ENCODE data around the gene CSH2.
A peak's percentile ranks its signal among the peaks of the same experiment; 100 is the strongest.
"Not testable (repeated sequence)": the region's sequence is repeated elsewhere in the genome, so short reads cannot be mapped to it uniquely, and the experiment has no call there.

Gene CSH2

DNA sequence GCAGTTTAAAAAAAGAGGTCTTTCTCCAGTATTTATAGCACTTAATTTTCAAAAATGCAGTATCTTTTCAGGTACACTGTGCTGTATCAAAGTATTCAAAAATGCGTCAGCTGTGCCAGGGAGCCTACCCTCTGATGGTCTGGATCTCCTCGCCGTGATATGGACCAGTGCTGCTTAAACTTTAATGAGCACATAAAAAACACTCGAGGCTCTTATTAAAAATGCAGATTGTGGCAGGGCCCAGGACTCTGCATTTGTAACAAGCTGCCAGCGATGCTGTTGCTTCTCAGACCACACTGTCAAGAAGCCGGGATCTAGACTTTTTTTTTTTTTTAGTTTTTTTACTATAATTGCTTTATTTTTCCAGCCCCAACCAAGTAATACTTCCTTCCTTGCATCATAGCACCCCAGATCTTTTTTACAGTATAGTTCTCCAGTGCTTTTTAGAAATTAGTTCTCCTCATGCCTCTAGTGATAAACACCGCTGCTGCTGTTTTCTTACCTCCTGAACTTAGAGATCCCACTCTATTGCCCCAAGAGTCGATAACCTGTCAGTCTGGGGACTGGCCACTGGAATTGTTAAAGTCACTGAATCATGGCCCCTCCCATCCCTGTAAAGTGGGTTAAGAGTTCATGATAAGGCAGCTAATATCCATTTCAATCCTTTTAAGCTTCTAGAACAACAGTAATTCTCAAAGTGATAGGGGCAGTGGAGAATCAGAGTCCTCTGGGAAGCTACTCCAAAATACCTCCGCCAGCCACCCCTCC lies 29.4 kb downstream of the CSH2 start:
- Histone ChIP-seq H3K4me3 (replicated peaks; ENCODE audit: insufficient read depth, low read length) (peak overlapping the region; percentile 41), H3K27ac (replicated peaks) (peak overlapping the region; percentile 95), H3K27me3 (ENCODE audit: insufficient read depth, poor library complexity, severe bottlenecking) (no peaks in the 10 kb centered on the region)
- TF ChIP-seq GABPA (IDR thresholded peaks at IDR 0.05; ENCODE audit: low read depth) (no peak), POLR2AphosphoS5 (IDR thresholded peaks at IDR 0.05; ENCODE audit: low read depth) (no peak), SPI1 (IDR thresholded peaks at IDR 0.05; ENCODE audit: borderline replicate concordance, low read depth) (no peak)
- TF ChIP-seq, protein P1, sequence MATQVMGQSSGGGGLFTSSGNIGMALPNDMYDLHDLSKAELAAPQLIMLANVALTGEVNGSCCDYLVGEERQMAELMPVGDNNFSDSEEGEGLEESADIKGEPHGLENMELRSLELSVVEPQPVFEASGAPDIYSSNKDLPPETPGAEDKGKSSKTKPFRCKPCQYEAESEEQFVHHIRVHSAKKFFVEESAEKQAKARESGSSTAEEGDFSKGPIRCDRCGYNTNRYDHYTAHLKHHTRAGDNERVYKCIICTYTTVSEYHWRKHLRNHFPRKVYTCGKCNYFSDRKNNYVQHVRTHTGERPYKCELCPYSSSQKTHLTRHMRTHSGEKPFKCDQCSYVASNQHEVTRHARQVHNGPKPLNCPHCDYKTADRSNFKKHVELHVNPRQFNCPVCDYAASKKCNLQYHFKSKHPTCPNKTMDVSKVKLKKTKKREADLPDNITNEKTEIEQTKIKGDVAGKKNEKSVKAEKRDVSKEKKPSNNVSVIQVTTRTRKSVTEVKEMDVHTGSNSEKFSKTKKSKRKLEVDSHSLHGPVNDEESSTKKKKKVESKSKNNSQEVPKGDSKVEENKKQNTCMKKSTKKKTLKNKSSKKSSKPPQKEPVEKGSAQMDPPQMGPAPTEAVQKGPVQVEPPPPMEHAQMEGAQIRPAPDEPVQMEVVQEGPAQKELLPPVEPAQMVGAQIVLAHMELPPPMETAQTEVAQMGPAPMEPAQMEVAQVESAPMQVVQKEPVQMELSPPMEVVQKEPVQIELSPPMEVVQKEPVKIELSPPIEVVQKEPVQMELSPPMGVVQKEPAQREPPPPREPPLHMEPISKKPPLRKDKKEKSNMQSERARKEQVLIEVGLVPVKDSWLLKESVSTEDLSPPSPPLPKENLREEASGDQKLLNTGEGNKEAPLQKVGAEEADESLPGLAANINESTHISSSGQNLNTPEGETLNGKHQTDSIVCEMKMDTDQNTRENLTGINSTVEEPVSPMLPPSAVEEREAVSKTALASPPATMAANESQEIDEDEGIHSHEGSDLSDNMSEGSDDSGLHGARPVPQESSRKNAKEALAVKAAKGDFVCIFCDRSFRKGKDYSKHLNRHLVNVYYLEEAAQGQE (IDR thresholded peaks at IDR 0.05; ENCODE audit: insufficient replicate concordance, low read depth) = no peak
- TF ChIP-seq, protein P2, sequence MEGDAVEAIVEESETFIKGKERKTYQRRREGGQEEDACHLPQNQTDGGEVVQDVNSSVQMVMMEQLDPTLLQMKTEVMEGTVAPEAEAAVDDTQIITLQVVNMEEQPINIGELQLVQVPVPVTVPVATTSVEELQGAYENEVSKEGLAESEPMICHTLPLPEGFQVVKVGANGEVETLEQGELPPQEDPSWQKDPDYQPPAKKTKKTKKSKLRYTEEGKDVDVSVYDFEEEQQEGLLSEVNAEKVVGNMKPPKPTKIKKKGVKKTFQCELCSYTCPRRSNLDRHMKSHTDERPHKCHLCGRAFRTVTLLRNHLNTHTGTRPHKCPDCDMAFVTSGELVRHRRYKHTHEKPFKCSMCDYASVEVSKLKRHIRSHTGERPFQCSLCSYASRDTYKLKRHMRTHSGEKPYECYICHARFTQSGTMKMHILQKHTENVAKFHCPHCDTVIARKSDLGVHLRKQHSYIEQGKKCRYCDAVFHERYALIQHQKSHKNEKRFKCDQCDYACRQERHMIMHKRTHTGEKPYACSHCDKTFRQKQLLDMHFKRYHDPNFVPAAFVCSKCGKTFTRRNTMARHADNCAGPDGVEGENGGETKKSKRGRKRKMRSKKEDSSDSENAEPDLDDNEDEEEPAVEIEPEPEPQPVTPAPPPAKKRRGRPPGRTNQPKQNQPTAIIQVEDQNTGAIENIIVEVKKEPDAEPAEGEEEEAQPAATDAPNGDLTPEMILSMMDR (IDR thresholded peaks at IDR 0.05; ENCODE audit: insufficient read depth, low read length) = no peak
- no peak for DNase-seq (ENCODE audit: low read depth in 1 of 2, low spot score in 1 of 2)

DNA sequence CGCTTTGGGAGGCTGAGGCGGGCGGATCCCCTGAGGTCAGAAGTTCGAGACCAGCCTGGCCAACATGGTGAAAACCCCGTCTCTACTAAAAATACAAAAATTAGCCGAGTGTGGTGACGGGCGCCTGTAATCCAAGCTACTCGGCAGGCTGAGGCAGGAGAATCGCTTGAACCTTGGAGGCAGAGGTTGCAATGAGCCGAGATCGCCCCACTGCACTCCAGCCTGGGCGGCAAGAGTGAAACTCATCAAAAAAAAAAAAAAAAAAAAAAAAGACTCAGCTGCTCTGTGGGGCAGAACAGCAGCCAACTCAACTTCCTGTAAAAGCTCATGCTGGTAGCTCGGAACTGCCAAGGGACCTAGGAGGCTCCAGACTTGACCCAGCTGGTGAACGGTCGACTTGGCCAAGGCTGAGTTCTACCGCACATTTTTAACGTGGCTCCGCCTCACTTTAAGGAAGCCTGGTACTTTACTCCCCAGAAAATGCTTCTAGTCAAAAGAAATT lies 30.0 kb downstream of the CSH2 start:
- Histone ChIP-seq H3K27ac (replicated peaks) (peak overlapping the region; percentile 95), H3K4me3 (replicated peaks; ENCODE audit: insufficient read depth, low read length) (peak overlapping the region; percentile 41)
- peak in 1 of 2 experiments; percentile 89 for DNase-seq (ENCODE audit: low read depth in 1 of 2, low spot score in 1 of 2)
- H3K27me3 ChIP-seq (ENCODE audit: insufficient read depth, poor library complexity, severe bottlenecking) = not testable (repeated sequence)

DNA sequence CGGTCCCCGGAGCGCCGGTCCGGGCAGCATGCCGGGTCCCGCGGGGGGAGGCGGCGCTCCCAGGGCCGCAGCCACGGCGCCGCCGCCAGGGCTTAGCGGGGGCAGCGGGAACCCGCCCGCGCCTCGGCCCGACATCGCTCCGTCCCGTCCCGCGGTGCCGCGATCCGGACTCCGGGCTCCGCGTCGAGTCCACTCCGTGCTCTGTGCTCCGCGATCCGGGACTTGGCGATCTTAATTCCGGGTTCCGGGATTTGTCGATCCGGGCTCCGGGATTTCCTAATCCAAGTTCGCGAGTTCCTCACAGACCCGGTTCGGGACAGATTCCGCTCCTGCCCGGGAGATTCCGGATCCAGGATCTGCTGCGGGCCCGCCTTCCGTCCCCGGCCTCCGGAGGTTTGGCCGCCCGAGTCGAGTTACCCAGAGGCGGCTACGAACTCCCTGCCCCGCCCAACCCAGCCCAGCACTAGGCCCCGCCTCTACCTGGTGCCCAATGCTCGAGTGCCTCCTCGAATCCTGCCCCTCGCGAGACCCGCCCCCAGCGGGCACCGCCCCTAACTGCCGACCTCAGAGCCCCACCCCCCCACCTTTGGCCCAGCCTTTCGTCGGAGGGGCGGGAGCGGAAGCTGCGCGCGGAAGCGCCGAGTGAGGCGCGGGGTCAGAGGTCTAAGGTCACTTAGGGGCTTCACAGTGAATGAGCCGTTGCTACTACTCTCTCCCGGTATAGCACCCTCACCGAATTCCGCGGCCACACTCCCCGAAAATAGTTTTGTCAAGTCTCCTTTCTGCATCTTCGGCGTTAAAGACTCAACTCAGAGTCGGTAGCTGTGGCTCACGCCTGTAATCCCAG lies 30.7 kb downstream of the CSH2 start, which contains the start of gene SMARCD2:
Gene SMARCD2 (minus strand): TSS at position 146 of the 847 bp plus-strand sequence. CDS start 11 bp downstream, at position 135.
- Histone ChIP-seq H3K4me3 (replicated peaks; ENCODE audit: insufficient read depth, low read length) (peak within 1 kb of the TSS; percentile 82), H3K27ac (replicated peaks) (peak within 1 kb of the TSS; percentile 95), H3K27me3 (ENCODE audit: insufficient read depth, poor library complexity, severe bottlenecking) (no peaks in the 10 kb centered on the region)
- TF ChIP-seq POLR2AphosphoS5 (IDR thresholded peaks at IDR 0.05; ENCODE audit: low read depth) (no peak), SPI1 (IDR thresholded peaks at IDR 0.05; ENCODE audit: borderline replicate concordance, low read depth) (peak; percentile 53; the same call in 1 of the 2 replicates), GABPA (IDR thresholded peaks at IDR 0.05; ENCODE audit: low read depth) (peak; percentile 92)
- peak; percentile 97 to 99 for DNase-seq (ENCODE audit: low read depth in 1 of 2, low spot score in 1 of 2)

DNA sequence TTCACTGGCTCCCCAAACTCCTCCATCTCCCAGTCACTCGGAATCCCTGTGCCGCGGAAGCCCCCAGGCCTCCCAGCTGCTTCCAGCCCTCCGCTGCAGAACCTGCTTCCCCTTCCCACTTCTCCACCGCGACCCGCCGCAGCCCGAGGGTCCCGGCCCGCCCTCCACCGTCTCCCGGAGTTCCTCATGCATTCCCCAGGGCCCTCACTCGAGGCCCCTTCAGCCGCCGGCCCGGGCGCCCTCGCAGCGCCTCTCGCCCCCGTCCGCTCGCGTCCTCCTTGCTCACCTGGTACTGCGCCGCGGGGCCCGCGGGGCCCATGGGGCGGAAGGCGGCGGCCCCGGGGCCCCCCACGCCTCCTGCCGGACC lies 31.3 kb downstream of the CSH2 start:
- no peak for TF ChIP-seq GABPA (IDR thresholded peaks at IDR 0.05; ENCODE audit: low read depth)
- TF ChIP-seq, protein P1 (IDR thresholded peaks at IDR 0.05; ENCODE audit: insufficient replicate concordance, low read depth) = no peak
- no peak for TF ChIP-seq SPI1 (IDR thresholded peaks at IDR 0.05; ENCODE audit: borderline replicate concordance, low read depth)
- no peak for TF ChIP-seq POLR2AphosphoS5 (IDR thresholded peaks at IDR 0.05; ENCODE audit: low read depth)
- TF ChIP-seq, protein P2 (IDR thresholded peaks at IDR 0.05; ENCODE audit: insufficient read depth, low read length) = no peak
- Histone ChIP-seq H3K27ac (replicated peaks) (peak overlapping the region; percentile 79), H3K4me3 (replicated peaks; ENCODE audit: insufficient read depth, low read length) (peak overlapping the region; percentile 82), H3K27me3 (ENCODE audit: insufficient read depth, poor library complexity, severe bottlenecking) (no peaks in the 10 kb centered on the region)
- DNase-seq (ENCODE audit: low read depth in 1 of 2, low spot score in 1 of 2) = peak; percentile 37 to 70

All from HL-60 (cell line).